ENCODE measurements around the gene ITGAX.
"Not testable (repeated sequence)": the region's sequence is repeated elsewhere in the genome, so short reads cannot be mapped to it uniquely, and the experiment has no call there.

Gene ITGAX

GRCh38 chr16:31354394-31355291, at the start of gene ITGAX:
TSS of gene ITGAX (plus strand) at chr16:31355176. CDS start at chr16:31355255, 79 bp downstream.
- peak; percentile 9 to 21 for DNase-seq (ENCODE audit: low read depth in 2 of 2)

GRCh38 chr16:31305219-31305618, 49.8 kb upstream of the ITGAX start:
- DNase-seq (ENCODE audit: low read depth in 2 of 2): no peak

GRCh38 chr16:31308381-31308780, 46.6 kb upstream of the ITGAX start:
- DNase-seq (ENCODE audit: low read depth in 2 of 2): not testable (repeated sequence)

DNA sequence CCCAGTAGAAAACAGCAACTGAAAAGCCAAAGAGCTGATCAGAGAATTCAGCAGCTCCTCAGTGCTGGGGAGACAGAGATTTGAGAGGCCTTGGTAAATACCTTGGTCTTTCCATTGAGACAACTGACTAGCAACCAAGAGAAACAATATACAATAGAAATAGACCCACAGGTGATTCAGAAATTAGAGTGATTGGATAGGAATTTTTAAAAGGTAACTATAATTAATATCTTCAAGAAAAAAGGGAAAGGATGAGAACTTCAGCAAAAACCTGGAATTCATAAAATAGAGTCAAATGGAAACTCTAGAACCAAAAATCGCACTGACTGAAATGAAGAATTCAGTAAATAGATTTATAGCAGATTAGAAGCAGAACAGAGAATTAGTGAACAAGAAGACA, 32.5 kb upstream of the ITGAX start:
- DNase-seq (ENCODE audit: low read depth in 2 of 2): no peak

DNA sequence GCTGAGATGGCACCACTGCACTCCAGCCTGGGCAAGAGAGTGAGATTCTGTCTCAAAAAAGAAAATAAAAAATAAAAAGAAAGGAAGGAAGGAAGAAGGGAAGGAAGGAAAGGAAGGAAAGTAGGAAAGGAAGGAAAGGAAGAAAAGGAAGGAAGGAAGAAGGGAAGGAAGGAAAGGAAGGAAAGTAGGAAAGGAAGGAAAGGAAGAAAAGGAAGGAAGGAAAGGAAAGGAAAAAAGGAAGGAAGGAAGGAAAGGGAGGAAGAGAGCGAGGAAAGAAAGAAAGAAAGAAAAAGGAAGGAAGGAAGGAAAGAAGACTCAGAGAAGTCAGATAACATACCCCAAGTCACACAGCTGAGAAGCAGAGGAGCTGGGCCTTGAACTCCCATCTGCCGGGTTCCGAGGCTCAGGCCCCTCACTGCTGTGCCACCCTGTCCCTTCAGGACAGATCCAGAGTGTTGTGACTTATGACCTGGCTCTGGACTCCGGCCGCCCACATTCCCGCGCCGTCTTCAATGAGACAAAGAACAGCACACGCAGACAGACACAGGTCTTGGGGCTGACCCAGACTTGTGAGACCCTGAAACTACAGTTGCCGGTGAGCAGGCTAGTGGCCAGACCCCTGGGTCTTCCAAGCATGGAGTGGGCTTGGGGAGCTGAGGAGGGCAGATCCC, 30.9 kb upstream of the ITGAX start:
- no peak for DNase-seq (ENCODE audit: low read depth in 2 of 2)

DNA sequence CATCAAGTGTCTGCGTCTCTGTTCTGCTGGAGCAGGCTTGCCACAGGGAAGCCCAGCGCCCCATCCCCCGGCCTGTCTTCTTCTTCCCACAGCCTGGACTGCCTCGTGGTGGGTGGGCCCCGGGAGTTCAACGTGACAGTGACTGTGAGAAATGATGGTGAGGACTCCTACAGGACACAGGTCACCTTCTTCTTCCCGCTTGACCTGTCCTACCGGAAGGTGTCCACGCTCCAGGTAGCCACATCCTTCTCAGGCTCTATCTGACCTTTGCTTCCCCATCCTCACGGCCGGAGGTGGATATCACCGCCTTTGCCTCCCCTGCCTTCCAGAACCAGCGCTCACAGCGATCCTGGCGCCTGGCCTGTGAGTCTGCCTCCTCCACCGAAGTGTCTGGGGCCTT, 29.8 kb upstream of the ITGAX start:
- DNase-seq (ENCODE audit: low read depth in 2 of 2): no peak

GRCh38 chr16:31327646-31328225, 27.2 kb upstream of the ITGAX start:
- DNase-seq (ENCODE audit: low read depth in 2 of 2): no peak

DNA sequence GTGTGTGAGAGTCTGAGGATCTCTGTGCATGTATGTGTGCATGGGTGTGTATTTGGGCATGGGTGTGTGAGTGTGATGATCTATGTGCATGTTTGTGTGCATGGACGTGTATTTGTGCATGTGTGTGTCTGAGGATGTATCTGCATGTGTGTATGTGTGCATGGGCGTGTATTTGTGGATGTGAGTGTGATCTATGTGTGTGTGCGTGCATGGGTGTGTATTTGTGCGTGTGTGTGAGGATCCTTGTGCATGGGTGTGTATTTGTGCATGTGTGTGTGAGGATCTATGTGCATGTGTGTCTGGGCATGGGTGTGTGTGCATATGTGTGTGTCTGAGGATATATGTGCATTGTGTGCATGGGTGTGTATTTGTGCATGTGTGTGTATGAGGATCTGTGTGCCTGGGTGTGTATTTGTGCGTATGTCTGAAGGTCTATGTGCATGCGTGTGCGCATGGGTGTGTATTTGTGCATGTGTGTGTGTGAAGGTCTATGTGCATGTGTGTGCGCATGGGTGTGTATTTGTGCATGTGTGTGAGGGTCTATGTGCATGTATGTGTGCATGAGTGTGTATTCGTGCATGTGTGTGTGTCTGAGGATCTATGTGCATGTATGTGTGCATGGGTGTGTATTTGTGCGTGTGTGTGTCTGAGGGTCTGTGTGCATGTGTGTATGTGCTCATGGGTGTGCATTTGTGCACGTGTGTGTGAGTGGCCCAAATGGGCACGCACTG, 26.5 kb upstream of the ITGAX start:
- DNase-seq (ENCODE audit: low read depth in 2 of 2): no peak

DNA sequence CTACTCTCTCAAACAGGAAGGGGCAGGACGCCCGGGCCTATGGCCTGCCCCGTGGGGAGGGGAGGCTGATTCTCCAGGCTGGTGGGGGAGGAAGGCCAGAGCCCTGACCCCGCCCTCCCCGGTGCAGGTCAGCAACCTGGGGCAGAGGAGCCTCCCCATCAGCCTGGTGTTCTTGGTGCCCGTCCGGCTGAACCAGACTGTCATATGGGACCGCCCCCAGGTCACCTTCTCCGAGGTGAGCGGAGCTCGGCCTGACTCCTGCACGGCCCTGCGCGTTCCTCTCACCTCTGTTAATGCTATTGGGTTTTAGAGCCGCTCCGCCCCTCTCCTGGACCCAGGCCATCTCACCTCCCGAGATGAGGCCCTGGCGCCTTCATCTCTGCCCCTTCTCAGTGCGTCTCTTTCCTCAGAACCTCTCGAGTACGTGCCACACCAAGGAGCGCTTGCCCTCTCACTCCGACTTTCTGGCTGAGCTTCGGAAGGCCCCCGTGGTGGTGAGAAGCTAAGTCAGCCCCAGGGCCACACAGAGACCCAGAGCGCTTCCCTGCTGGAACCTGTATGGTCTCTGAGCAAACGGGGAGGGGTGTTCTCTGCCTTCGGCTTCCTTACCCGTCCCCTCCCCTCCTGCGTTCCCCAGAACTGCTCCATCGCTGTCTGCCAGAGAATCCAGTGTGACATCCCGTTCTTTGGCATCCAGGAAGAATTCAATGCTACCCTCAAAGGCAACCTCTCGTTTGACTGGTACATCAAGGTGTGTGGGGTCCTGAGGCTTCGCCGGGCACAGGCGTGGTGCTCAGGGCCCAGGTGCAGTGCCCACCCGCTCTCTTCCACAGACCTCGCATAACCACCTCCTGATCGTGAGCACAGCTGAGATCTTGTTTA, 25.1 kb upstream of the ITGAX start:
- no peak for DNase-seq (ENCODE audit: low read depth in 2 of 2)

- no peak for DNase-seq (ENCODE audit: low read depth in 2 of 2)
Observed at GRCh38 chr16:31330553-31330890, 24.5 kb upstream of the ITGAX start.

- peak in 1 of 2 donors; percentile 9 for DNase-seq (ENCODE audit: low read depth in 2 of 2)
Observed at GRCh38 chr16:31331141-31331764, 23.7 kb upstream of the ITGAX start.

GRCh38 chr16:31331807-31332301, 23.1 kb upstream of the ITGAX start:
- DNase-seq (ENCODE audit: low read depth in 2 of 2): no peak

- no peak for DNase-seq (ENCODE audit: low read depth in 2 of 2)
Observed at GRCh38 chr16:31332544-31332943, 22.4 kb upstream of the ITGAX start.

DNA sequence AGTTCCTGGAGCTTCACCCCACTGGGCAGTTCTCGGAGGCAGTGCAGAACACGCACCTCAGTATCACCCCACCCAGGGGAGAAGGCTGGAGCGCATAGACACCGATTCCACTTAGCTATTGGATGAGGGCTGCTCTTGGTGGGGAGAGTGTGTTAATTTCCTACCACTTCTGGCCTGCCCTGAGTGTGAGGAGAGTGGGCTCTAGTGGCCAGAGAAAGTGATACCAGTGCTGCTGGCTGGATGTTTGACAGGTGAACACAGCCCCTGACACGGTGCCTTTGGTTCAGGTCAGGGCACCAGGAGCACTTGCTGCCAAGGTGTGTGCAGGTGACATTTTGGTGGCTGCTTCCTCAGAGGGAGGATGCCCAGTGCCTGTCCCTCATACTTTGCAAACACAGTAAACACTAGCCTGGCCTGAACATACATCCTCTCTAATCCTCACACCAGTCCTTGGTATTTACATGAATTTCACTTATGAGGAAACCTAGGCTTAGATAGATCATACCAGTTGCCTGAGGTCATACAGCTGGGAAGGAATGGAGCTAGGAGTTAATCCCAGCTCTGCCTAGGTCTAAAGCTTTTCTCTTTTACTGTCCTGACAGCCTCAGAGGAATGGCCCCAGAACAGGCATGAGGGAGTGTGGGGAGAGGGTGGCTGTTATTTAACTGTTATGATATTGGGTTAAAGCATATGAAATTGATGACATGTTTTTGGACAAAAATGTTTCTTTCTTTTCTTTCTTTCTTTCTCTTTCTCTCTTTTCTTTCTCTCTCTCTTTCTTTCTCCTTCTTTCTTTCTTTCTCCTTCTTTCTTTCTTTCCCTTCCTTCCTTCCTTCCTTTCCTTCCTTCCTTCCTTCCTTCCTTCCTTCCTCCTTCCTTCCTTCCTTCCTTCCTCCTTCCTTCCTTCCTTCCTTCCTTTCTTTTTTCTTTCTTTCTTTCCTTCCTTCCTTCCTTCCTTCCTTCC, 21.0 kb upstream of the ITGAX start:
- no peak for DNase-seq (ENCODE audit: low read depth in 2 of 2)

DNA sequence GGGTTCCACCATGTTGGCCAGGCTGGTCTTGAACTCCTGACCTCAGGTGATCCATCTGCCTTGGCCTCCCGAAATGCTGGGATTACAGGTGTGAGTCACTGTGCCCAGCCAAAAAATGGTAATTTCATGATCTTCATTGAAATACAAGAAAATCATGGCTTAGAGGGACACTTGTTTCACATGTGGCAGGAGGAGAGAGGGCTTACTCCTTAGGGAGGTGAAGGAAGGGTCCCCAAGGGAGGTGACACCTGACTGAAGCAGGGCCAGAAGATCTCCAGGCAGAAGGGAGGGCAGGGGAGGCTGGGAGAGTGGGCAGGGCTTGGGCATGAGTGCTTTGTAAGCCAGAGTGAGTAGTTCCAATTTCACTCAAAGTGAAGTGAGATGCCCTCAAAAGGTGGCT, 20.0 kb upstream of the ITGAX start:
- no peak for DNase-seq (ENCODE audit: low read depth in 2 of 2)

GRCh38 chr16:31335431-31335830, 19.5 kb upstream of the ITGAX start:
- no peak for DNase-seq (ENCODE audit: low read depth in 2 of 2)

GRCh38 chr16:31338166-31338685, 16.8 kb upstream of the ITGAX start:
- not testable (repeated sequence) for DNase-seq (ENCODE audit: low read depth in 2 of 2)

- DNase-seq (ENCODE audit: low read depth in 2 of 2): no peak
Observed at GRCh38 chr16:31344712-31345111, 10.3 kb upstream of the ITGAX start.

- DNase-seq (ENCODE audit: low read depth in 2 of 2): no peak
Observed at GRCh38 chr16:31347445-31347844, 7.5 kb upstream of the ITGAX start.

Measured in stimulated activated CD4-positive, alpha-beta T cell treated with anti-CD3 and anti-CD28 coated beads, Interleukin-1b, Interleukin-23, amount 100 ng/mL, for 4 hours (primary cell).